Rectal smooth muscle tissue (tissue), 1 donor: ENCODE measurements around the gene RBFOX1.

Source experiments
- H3K27ac ChIP-seq: one replicate; pipeline ENCODE4 v1.7.0; 2013; ENCODE audit warnings: low read depth, low read length, inconsistent platforms
- H3K27me3 ChIP-seq: one replicate; pipeline ENCODE4 v1.7.0; 2013; ENCODE audit warnings: low read length; ENCODE audit not compliant: control insufficient read depth, insufficient read depth
- H3K36me3 ChIP-seq: one replicate; pipeline ENCODE4 v1.7.0; 2013; ENCODE audit warnings: low read length; ENCODE audit not compliant: control insufficient read depth, insufficient read depth
- H3K4me1 ChIP-seq: one replicate; pipeline ENCODE4 v1.7.0; 2013; ENCODE audit warnings: low read length; ENCODE audit not compliant: control insufficient read depth, insufficient read depth
- H3K4me3 ChIP-seq: one replicate; pipeline ENCODE4 v1.7.0; 2013; ENCODE audit warnings: low read length
- H3K9ac ChIP-seq: one replicate; pipeline ENCODE4 v1.7.0; 2013; ENCODE audit warnings: low read length

The RBFOX1 gene

DNA sequence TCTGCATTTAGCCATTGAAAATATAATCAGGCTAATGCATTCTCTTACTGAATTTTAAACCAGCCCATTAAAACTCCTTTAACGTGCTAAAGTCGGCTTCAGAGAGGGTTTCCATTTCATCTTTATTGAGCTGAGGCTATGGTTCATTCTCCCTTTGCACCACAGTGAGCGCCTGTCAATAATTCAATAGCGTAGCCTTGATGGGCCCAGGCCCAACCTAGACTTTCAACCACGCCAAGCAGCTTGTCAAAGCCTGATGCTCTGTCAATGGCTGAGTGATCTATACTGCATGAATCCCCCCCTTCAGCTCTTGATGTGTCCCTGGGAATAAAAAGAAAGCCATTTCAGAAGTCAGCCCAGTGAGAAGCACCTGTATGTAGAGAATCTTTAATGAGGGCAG is 106.0 kb downstream of the RBFOX1 start:
- Histone ChIP-seq H3K4me3 (no peak overlapping the region), H3K4me1 (no peaks in the 10 kb centered on the region), H3K27me3 (no peaks in the 10 kb centered on the region), H3K9ac (no peak overlapping the region), H3K36me3 (no peaks in the 10 kb centered on the region), H3K27ac (no peak overlapping the region)

DNA sequence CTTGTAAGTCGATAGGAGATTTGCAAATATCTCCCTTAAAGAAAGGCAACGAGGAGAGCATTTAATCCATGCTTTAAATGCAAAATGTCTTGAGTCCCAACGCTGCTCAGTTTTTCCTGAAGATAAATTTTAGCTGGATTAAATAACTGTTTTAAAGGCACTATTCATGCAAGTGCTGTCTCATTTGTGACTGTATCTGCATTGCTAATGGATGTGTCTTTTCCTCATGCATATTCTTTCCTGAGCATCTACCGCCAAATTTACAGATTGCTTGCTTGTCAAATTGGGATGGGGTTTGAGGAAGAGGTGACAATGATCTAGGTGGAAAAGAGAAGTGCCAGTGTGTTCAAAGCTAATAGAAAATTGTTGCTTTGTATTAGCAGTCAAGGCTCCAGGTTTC is 106.9 kb downstream of the RBFOX1 start:
- Histone ChIP-seq H3K4me3 (no peak overlapping the region), H3K36me3 (no peaks in the 10 kb centered on the region), H3K27ac (no peak overlapping the region)

DNA sequence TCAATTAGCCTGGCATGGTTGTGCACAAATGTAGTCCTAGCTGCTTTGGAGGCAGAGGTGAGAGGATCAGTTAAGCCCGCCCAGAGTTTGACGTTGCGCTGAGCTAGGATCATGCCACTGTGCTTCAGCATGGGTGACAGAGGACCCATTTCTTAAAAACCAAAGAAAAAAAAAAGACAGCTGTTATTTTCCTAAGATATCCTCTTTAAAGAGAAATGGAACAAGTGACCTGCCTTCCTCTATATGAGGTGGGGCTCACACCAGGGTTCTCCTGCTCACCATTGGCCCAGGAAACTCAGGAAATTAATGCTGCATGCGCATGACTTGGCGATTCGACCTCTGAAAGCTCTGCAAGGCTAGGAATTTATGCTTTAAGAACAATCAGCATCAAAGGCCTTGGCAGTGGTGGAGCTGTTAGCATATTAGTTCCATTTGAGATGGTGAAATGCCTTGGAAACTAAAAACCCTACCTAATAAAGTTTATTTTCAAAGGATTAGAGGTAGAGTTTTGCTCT is 108.3 kb downstream of the RBFOX1 start:
- H3K4me3 ChIP-seq: no peak overlapping the region
- no peaks in the 10 kb centered on the region for H3K27me3 ChIP-seq
- H3K27ac ChIP-seq: no peak overlapping the region
- H3K9ac ChIP-seq: no peak overlapping the region
- H3K36me3 ChIP-seq: no peaks in the 10 kb centered on the region
- no peaks in the 10 kb centered on the region for H3K4me1 ChIP-seq

More for the DNA sequence above, 106.9 kb downstream of the RBFOX1 start:
- Histone ChIP-seq H3K9ac (no peak overlapping the region), H3K4me1 (no peaks in the 10 kb centered on the region), H3K27me3 (no peaks in the 10 kb centered on the region)

DNA sequence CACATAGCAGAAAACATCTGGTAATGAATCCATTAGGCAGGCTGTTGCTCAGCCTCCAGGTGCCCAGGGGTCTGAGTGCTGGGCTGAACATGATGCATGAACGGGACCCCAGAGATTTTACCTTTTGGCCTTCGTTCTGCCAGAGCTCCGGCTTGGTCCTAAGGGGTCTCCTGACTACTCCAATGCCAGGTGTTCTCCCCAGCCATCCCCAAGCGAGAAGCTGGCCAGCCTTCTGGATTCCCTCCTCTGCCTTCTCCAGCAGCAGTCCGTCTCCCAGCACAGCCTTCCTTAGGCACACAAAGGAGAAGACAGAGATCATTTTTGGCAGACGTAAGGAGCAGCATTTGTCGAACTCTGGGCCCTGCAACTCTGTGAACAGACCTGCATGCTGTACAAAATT is 109.4 kb downstream of the RBFOX1 start:
- H3K27ac ChIP-seq: no peak overlapping the region

DNA sequence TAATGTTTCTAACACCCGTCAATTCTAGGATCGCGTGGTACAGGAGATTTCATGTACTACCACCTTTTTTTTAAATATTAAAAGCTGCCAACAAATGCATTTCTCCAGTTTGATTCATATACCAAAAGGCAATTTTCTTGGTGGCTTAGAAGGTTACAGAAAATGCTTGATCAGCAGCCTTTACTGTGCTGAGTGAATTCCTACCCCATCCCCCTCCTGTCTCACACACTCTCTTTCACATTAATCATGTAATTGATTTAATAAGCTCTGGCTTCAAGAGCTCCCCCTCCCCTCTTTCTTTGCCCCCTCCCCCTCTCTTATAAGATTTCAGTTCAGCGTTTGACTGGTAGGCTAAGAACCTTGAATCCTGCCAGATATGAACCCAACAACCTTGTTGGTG is 110.5 kb downstream of the RBFOX1 start:
- Histone ChIP-seq H3K36me3 (no peaks in the 10 kb centered on the region), H3K4me1 (no peaks in the 10 kb centered on the region), H3K4me3 (no peak overlapping the region), H3K27me3 (no peaks in the 10 kb centered on the region), H3K9ac (no peak overlapping the region), H3K27ac (no peak overlapping the region)

More for the DNA sequence above, 109.4 kb downstream of the RBFOX1 start:
- Histone ChIP-seq H3K9ac (no peak overlapping the region), H3K27me3 (no peaks in the 10 kb centered on the region), H3K4me1 (no peaks in the 10 kb centered on the region), H3K4me3 (no peak overlapping the region), H3K36me3 (no peaks in the 10 kb centered on the region)

DNA sequence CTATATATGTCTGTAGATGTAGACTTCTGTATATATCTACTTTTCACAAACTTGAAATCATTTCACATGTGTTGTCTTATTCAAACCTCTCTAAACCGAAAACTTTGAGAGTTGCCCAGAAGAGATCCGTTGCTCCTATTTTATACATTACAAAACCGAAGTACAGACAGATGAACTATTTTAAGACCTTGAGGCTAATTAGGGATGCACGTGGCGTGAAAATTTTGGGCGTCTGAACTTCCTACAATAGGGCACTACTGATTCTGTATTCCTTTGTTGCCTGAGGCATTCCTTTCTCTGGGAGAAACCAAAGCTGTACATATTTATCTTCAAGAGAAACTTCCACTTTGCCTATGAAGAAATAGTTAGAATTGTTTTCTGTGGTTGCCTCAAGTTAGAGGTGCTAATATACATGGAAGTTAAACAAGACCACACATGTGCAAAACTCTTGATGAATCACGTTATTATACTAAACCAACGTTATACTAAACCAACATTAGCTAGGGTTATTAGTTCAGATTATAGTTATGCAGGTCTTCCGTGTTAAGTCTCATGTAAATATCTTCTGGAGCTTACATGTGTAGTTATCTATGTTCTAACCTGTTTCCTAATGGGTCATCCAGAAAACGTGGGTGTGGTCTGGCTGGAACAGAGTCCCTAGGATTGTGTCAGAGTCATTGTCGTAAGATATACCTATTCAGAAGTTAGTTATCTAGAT is 111.2 kb downstream of the RBFOX1 start:
- H3K36me3 ChIP-seq: no peaks in the 10 kb centered on the region
- no peak overlapping the region for H3K27ac ChIP-seq
- H3K9ac ChIP-seq: no peak overlapping the region
- no peaks in the 10 kb centered on the region for H3K4me1 ChIP-seq
- no peaks in the 10 kb centered on the region for H3K27me3 ChIP-seq
- no peak overlapping the region for H3K4me3 ChIP-seq

DNA sequence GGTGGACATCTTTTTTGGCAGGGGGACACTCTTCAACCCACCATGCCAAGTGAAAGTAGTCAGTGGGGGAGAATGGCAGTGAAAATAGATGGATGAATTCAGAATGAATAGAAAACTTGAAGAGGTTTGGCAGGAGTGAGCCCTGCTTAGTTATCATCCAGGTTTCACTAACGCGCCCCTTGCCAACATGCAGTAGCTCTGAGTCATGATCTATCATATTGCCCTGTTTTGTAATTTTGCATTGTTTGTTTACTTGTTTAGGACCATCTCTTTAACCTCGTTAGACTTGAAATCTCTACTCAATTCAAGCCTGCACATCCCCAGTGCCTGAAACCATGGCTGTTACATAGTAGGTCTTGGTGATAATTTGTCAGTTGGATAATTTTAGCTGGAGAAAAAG is 116.7 kb downstream of the RBFOX1 start:
- H3K9ac ChIP-seq: no peak overlapping the region
- H3K27me3 ChIP-seq: no peaks in the 10 kb centered on the region
- no peaks in the 10 kb centered on the region for H3K36me3 ChIP-seq
- no peak overlapping the region for H3K4me3 ChIP-seq
- no peak overlapping the region for H3K27ac ChIP-seq
- H3K4me1 ChIP-seq: no peaks in the 10 kb centered on the region

DNA sequence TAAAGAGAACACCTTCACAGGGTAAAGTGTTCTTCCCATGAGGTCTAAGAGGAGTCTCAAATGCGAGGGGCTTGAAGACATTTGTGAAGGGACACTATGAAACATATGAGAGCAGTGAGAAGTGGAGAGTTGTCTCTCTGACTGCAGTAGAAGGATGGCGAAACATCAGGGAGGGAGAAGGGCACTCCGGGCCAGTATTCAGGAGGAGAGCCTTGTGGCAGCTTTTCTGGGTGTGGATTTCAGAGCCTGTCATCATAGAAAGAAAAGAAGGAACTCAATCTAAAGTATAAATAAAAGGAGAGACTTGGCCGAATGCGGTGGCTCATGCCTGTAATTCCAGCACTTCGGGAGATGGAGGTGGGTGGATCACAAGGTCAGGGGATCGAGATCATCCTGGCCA is 117.2 kb downstream of the RBFOX1 start:
- H3K4me1 ChIP-seq: no peaks in the 10 kb centered on the region
- H3K27ac ChIP-seq: no peak overlapping the region
- no peaks in the 10 kb centered on the region for H3K36me3 ChIP-seq
- H3K27me3 ChIP-seq: no peaks in the 10 kb centered on the region
- H3K9ac ChIP-seq: no peak overlapping the region
- H3K4me3 ChIP-seq: no peak overlapping the region

DNA sequence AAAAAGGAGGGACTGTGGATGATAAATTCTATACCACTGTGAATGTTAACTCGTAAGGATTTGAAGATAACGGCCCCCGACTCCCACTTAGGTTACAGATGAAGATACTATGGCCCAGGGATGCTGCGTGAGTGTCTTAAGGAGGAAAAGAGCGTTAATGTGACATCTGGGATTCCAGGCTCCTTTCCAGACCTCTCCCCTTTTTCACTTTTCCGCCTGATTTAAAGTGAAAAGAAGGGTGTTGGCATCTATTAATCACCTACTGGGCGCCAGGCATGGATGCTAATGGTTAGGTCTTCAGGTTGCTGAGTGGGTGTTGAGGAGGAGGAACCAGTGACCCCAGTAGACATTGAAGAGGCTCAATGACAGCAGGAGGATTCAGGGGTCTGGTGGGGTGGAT is 117.8 kb downstream of the RBFOX1 start:
- no peaks in the 10 kb centered on the region for H3K36me3 ChIP-seq
- H3K9ac ChIP-seq: no peak overlapping the region
- no peaks in the 10 kb centered on the region for H3K4me1 ChIP-seq
- no peaks in the 10 kb centered on the region for H3K27me3 ChIP-seq
- H3K27ac ChIP-seq: no peak overlapping the region
- H3K4me3 ChIP-seq: no peak overlapping the region

DNA sequence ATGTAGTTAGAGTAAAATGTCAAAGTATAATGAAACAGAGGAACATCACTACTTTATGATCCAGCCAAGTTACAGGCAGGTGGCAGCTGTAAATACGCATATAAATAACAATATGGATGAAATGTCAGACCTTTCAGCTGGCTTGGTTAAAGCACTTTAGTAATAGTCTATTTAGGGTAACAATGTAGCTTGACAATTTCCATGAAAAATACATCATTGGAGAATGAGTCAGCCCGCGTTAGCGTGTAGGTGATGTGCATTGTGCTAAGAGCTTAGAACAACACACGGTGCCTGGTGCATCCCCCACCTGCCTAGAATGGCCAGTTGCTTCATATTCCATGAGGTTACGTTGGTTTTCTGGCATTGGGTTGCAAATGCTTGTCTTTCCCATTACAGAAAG is 119.4 kb downstream of the RBFOX1 start:
- Histone ChIP-seq H3K27ac (no peak overlapping the region), H3K9ac (no peak overlapping the region), H3K36me3 (no peaks in the 10 kb centered on the region), H3K27me3 (no peaks in the 10 kb centered on the region), H3K4me3 (no peak overlapping the region), H3K4me1 (no peaks in the 10 kb centered on the region)

DNA sequence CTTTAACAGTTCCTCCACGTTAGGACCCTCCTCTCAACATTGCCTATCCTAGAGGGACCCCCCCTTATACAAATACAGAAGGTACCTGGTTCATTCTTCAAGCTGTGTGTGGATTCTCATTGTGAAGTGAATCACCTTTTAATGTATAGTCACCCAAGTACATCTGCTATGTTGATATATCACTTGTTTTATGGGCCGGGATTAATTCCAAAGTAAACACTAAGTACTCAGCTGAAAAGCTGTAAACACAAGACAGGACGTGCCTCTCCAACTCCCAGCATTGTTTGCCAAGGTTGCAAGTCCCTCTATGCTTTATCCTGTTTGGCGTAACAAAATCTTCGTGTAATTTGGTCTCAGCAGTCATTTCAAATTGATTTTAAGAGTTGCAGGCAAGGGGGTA is 123.6 kb downstream of the RBFOX1 start:
- H3K4me3 ChIP-seq: no peak overlapping the region
- H3K36me3 ChIP-seq: no peaks in the 10 kb centered on the region
- no peak overlapping the region for H3K9ac ChIP-seq
- no peaks in the 10 kb centered on the region for H3K4me1 ChIP-seq
- no peak overlapping the region for H3K27ac ChIP-seq
- no peaks in the 10 kb centered on the region for H3K27me3 ChIP-seq

DNA sequence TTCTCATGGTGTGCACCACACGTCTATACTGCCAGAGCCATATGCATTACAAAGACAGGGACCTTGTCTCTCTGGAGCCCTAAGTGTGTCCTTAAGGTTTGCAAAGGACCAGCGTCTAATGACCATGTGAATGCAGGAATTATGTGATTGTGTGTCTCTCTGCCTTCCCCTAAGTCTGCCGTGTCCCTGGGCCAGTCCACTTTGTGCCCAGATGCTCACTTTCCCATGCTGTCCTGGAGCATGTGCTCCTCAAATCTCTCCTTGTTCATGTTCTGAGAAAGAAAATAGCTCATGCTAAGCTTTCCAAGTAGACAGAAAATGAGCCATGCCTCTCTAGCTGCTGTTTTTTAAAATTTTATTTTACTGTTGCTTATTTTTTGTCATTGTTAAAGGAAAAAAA is 125.5 kb downstream of the RBFOX1 start:
- H3K4me1 ChIP-seq: no peaks in the 10 kb centered on the region
- no peaks in the 10 kb centered on the region for H3K36me3 ChIP-seq
- no peak overlapping the region for H3K9ac ChIP-seq
- no peak overlapping the region for H3K27ac ChIP-seq
- no peak overlapping the region for H3K4me3 ChIP-seq
- no peaks in the 10 kb centered on the region for H3K27me3 ChIP-seq

DNA sequence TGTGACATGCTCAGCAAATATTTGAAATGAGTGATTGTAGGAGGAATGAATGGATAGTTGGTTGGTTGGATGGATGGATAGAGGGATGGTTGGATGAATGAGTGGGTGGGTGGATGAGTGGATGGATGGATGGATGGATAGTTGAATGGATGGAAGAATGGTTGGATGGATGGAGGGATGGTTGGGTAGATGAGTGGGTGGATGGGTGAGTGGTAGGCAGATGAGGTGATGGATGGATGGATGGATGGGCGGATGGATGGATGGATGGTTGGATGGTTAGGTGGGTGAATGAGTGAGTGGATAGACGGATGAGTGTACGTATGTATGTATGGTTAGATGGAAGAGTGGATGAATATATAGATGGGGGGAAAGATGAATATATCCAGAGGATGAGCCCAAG is 137.7 kb downstream of the RBFOX1 start:
- H3K4me1 ChIP-seq: no peaks in the 10 kb centered on the region
- no peak overlapping the region for H3K4me3 ChIP-seq
- no peaks in the 10 kb centered on the region for H3K27me3 ChIP-seq
- H3K27ac ChIP-seq: no peak overlapping the region
- no peaks in the 10 kb centered on the region for H3K36me3 ChIP-seq
- no peak overlapping the region for H3K9ac ChIP-seq
